Measurements from ENCODE around the gene TRAPPC12.
"Not testable (repeated sequence)": the region's sequence is repeated elsewhere in the genome, so short reads cannot be mapped to it uniquely, and the experiment has no call there.

Gene TRAPPC12

DNA sequence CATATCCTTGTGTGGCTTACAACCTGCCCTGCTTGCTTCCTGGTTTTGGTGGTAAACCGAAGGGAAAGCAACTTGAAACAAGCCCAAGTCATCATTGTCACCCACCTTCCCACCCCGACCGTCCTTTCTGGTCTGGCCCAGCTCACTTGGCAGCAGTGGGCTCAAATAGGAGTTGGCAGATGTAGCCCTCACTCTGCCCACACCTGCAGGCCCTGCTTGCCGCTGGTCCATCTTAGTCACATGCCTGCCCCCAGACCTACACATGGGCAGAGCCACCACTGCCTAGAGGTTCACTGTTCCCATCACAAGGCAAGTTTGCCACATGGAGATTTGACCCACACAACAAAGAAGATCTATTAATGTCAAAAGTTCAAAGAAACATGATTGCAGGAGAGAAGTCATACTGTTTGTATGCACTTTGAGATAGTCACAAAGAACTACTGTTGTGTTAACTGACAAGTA is 11.2 kb upstream of the TRAPPC12 start:
- Histone ChIP-seq H3K27me3 (ENCODE audit: control insufficient read depth, insufficient read depth, low read length) (no peaks in the 10 kb centered on the region), H3K4me1 (ENCODE audit: control insufficient read depth, insufficient read depth, low read length) (peaks cover 5% of the 10 kb centered on the region; the same call in 1 of the 2 replicates), H3K27ac (ENCODE audit: low read depth, low read length) (no peak overlapping the region), H3K9ac (ENCODE audit: low read length) (no peak overlapping the region), H3K4me3 (ENCODE audit: low read depth, low read length) (no peak overlapping the region), H3K9me3 (ENCODE audit: control insufficient read depth, insufficient read depth, low read depth, low read length) (peaks cover 8% of the 10 kb centered on the region; the same call in 1 of the 2 replicates), H3K36me3 (ENCODE audit: control insufficient read depth, insufficient read depth, low read length) (peaks cover 5% of the 10 kb centered on the region; the same call in 1 of the 2 replicates)

DNA sequence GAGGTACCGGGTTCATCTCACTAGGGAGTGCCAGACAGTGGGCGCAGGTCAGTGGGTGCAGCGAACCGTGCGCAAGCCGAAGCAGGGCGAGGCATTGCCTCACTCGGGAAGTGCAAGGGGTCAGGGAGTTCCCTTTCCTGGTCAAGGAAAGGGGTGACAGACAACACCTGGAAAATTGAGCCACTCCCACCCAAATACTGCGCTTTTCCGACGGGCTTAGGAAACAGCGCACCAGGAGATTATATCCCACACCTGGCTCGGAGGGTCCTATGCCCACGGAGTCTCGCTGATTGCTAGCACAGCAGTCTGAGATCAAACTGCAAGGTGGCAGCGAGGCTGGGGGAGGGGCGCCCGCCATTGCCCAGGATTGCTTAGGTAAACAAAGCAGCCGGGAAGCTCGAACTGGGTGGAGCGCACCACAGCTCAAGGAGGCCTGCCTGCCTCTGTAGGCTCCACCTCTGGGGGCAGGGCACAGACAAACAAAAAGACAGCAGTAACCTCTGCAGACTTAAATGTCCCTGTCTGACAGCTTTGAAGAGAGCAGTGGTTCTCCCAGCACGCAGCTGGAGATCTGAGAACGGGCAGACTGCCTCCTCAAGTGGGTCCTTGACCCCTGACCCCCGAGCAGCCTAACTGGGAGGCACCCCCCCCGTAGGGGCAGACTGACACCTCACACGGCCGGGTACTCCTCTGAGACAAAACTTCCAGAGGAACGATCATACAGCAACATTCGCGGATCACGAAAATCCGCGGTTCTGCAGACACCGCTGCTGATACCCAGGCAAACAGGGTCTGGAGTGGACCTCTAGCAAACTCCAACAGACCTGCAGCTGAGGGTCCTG is 9.9 kb upstream of the TRAPPC12 start:
- not testable (repeated sequence) for H3K4me3 ChIP-seq (ENCODE audit: low read depth, low read length); H3K4me1 ChIP-seq (ENCODE audit: control insufficient read depth, insufficient read depth, low read length); H3K27me3 ChIP-seq (ENCODE audit: control insufficient read depth, insufficient read depth, low read length); H3K27ac ChIP-seq (ENCODE audit: low read depth, low read length); H3K36me3 ChIP-seq (ENCODE audit: control insufficient read depth, insufficient read depth, low read length); H3K9me3 ChIP-seq (ENCODE audit: control insufficient read depth, insufficient read depth, low read depth, low read length); H3K9ac ChIP-seq (ENCODE audit: low read length)

DNA sequence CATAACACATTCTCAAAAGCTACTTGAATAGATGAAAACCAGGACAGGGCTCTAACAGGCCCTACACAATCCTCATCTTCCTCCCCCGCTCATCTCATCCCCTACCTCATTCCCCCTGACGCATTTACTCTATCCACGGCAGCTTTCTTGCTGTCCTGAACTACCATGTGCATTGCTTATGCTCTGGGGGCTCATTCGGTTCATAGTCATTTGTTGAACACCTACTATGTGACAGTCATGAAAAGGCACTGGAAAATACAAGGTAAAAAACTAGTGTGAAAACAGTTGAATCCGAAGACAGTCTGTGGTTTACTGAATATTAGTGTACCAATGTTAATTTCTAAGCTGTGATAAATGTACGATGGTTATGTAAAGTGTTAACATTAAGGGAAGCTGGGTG is 2.7 kb upstream of the TRAPPC12 start:
- Histone ChIP-seq H3K36me3 (ENCODE audit: control insufficient read depth, insufficient read depth, low read length) (peaks cover 8% of the 10 kb centered on the region), H3K4me1 (ENCODE audit: control insufficient read depth, insufficient read depth, low read length) (peaks cover 20% of the 10 kb centered on the region; the same call in 1 of the 2 replicates), H3K27me3 (ENCODE audit: control insufficient read depth, insufficient read depth, low read length) (no peaks in the 10 kb centered on the region), H3K27ac (ENCODE audit: low read depth, low read length) (no peak overlapping the region), H3K9me3 (ENCODE audit: control insufficient read depth, insufficient read depth, low read depth, low read length) (no peaks in the 10 kb centered on the region), H3K9ac (ENCODE audit: low read length) (no peak overlapping the region), H3K4me3 (ENCODE audit: low read depth, low read length) (peak overlapping the region; percentile 92)

- Histone ChIP-seq H3K27ac (ENCODE audit: low read depth, low read length) (peak overlapping the region; percentile 24; the same call in 1 of the 2 replicates), H3K36me3 (ENCODE audit: control insufficient read depth, insufficient read depth, low read length) (peaks cover 9% of the 10 kb centered on the region), H3K9ac (ENCODE audit: low read length) (peak overlapping the region; percentile 87), H3K4me3 (ENCODE audit: low read depth, low read length) (peak overlapping the region; percentile 92), H3K4me1 (ENCODE audit: control insufficient read depth, insufficient read depth, low read length) (peaks cover 20% of the 10 kb centered on the region; the same call in 1 of the 2 replicates), H3K9me3 (ENCODE audit: control insufficient read depth, insufficient read depth, low read depth, low read length) (no peaks in the 10 kb centered on the region), H3K27me3 (ENCODE audit: control insufficient read depth, insufficient read depth, low read length) (no peaks in the 10 kb centered on the region)
Observed at GRCh38 chr2:3377279-3377611, 2.2 kb upstream of the TRAPPC12 start.

DNA sequence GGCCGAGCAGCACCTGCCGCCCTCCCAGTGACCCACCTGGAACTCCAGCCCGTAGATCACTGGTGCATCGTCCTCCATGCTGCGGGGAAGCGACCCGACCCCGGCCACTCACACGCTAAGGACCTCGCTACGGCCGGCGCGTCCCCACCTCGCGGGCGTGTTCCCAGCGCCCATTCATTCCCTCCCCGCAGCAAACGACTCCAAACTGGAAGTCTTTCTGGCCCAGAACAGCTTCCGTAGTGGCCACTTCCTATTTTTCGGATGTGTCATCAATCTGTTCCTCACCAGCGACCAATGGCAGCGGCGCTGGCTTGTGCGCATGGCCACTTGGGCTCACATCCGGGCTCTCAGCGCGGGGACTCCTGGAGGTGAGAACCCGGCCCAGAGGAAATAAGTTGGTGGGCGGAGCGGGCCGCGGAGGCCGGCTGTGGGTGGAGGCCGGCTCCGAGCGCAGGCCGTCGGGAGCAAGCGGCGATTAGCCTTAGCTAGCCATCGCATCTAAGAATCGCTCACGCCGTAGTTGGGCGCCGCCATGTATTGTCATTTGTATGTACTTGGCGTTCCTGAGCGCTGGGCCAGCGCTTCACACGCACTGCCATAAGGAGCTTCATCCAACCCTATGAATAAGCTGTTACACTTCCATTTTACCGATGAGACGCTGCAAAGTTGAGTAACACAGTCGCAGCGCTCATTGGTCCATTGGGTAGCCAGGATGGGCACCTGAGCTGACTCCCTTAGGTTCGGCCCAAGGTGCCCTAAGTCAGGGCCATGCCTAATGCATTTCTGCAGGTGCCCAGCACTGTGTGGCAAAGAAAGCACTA is 1.7 kb upstream of the TRAPPC12 start, which contains the start of gene EIPR1:
EIPR1 (minus strand) TSS at position 207 of the 821 bp plus-strand sequence; CDS start at position 78, 129 bp downstream.
- H3K27ac ChIP-seq (ENCODE audit: low read depth, low read length), result peak within 1 kb of the TSS; percentile 74
- H3K9me3 ChIP-seq (ENCODE audit: control insufficient read depth, insufficient read depth, low read depth, low read length), result no peaks in the 10 kb centered on the region
- no peaks in the 10 kb centered on the region for H3K27me3 ChIP-seq (ENCODE audit: control insufficient read depth, insufficient read depth, low read length)
- peaks cover 20% of the 10 kb centered on the region; the same call in 1 of the 2 replicates for H3K4me1 ChIP-seq (ENCODE audit: control insufficient read depth, insufficient read depth, low read length)
- peaks cover 11% of the 10 kb centered on the region for H3K36me3 ChIP-seq (ENCODE audit: control insufficient read depth, insufficient read depth, low read length)
- H3K4me3 ChIP-seq (ENCODE audit: low read depth, low read length), result peak within 1 kb of the TSS; percentile 92
- peak within 1 kb of the TSS; percentile 87 for H3K9ac ChIP-seq (ENCODE audit: low read length)

- Histone ChIP-seq H3K36me3 (ENCODE audit: control insufficient read depth, insufficient read depth, low read length) (peaks cover 11% of the 10 kb centered on the region), H3K9me3 (ENCODE audit: control insufficient read depth, insufficient read depth, low read depth, low read length) (no peaks in the 10 kb centered on the region), H3K27ac (ENCODE audit: low read depth, low read length) (no peak overlapping the region), H3K9ac (ENCODE audit: low read length) (peak overlapping the region; percentile 23), H3K4me1 (ENCODE audit: control insufficient read depth, insufficient read depth, low read length) (peaks cover 20% of the 10 kb centered on the region; the same call in 1 of the 2 replicates), H3K27me3 (ENCODE audit: control insufficient read depth, insufficient read depth, low read length) (no peaks in the 10 kb centered on the region), H3K4me3 (ENCODE audit: low read depth, low read length) (peak overlapping the region; percentile 91)
Observed at GRCh38 chr2:3379339-3379646, 201 bp upstream of the TRAPPC12 start.

GRCh38 chr2:3386448-3386958 is 7.0 kb downstream of the TRAPPC12 start:
- Histone ChIP-seq H3K36me3 (ENCODE audit: control insufficient read depth, insufficient read depth, low read length) (peaks cover 43% of the 10 kb centered on the region), H3K9ac (ENCODE audit: low read length) (no peak overlapping the region), H3K9me3 (ENCODE audit: control insufficient read depth, insufficient read depth, low read depth, low read length) (no peaks in the 10 kb centered on the region), H3K4me1 (ENCODE audit: control insufficient read depth, insufficient read depth, low read length) (no peaks in the 10 kb centered on the region), H3K4me3 (ENCODE audit: low read depth, low read length) (no peak overlapping the region), H3K27me3 (ENCODE audit: control insufficient read depth, insufficient read depth, low read length) (no peaks in the 10 kb centered on the region), H3K27ac (ENCODE audit: low read depth, low read length) (no peak overlapping the region)

DNA sequence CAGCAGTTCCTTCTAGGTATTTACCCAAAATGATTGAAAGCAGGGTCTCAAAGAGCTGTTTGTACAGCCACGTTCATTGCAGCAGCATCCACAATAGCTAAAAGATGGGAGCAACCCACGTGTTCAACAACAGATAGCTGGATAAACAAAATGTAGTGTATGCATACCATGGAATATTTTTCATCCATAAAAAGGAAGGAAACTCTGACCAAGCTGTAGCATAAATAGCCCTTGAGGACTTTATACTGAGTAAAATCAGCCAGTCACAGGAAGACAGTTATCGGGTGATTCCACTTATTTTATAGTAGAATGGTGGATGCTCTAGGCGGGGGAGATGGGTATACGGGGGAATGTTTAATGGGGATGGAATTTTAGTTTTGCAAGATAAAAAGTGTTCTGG is 7.5 kb downstream of the TRAPPC12 start:
- H3K9me3 ChIP-seq (ENCODE audit: control insufficient read depth, insufficient read depth, low read depth, low read length), result no peaks in the 10 kb centered on the region
- H3K4me1 ChIP-seq (ENCODE audit: control insufficient read depth, insufficient read depth, low read length), result no peaks in the 10 kb centered on the region
- H3K9ac ChIP-seq (ENCODE audit: low read length), result no peak overlapping the region
- no peak overlapping the region for H3K4me3 ChIP-seq (ENCODE audit: low read depth, low read length)
- H3K27ac ChIP-seq (ENCODE audit: low read depth, low read length), result no peak overlapping the region
- H3K27me3 ChIP-seq (ENCODE audit: control insufficient read depth, insufficient read depth, low read length), result no peaks in the 10 kb centered on the region
- peaks cover 46% of the 10 kb centered on the region for H3K36me3 ChIP-seq (ENCODE audit: control insufficient read depth, insufficient read depth, low read length)

DNA sequence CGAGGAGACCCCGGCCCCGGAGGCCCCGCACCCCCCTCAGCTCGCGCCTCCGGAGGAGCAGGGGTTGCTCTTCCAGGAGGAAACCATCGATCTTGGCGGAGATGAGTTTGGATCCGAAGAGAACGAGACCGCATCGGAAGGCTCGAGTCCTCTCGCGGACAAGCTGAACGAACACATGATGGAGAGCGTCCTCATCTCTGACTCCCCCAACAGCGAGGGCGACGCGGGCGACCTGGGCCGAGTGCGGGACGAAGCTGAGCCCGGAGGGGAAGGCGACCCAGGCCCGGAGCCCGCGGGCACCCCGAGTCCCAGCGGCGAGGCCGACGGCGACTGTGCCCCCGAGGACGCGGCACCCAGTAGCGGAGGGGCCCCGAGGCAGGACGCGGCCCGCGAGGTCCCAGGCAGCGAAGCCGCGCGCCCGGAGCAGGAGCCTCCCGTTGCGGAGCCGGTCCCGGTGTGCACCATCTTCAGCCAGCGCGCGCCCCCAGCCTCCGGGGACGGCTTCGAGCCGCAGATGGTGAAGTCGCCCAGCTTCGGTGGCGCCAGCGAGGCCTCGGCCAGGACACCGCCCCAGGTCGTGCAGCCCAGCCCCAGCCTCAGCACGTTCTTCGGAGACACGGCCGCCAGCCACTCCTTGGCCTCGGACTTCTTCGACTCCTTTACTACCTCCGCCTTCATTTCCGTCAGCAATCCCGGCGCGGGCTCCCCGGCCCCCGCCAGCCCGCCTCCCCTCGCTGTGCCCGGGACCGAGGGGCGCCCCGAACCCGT is 8.3 kb downstream of the TRAPPC12 start:
- Histone ChIP-seq H3K9me3 (ENCODE audit: control insufficient read depth, insufficient read depth, low read depth, low read length) (no peaks in the 10 kb centered on the region), H3K9ac (ENCODE audit: low read length) (no peak overlapping the region), H3K36me3 (ENCODE audit: control insufficient read depth, insufficient read depth, low read length) (peaks cover 45% of the 10 kb centered on the region), H3K4me1 (ENCODE audit: control insufficient read depth, insufficient read depth, low read length) (no peaks in the 10 kb centered on the region), H3K4me3 (ENCODE audit: low read depth, low read length) (no peak overlapping the region), H3K27ac (ENCODE audit: low read depth, low read length) (no peak overlapping the region), H3K27me3 (ENCODE audit: control insufficient read depth, insufficient read depth, low read length) (no peaks in the 10 kb centered on the region)

GRCh38 chr2:3388412-3388738 is 8.9 kb downstream of the TRAPPC12 start:
- no peaks in the 10 kb centered on the region for H3K9me3 ChIP-seq (ENCODE audit: control insufficient read depth, insufficient read depth, low read depth, low read length)
- peaks cover 45% of the 10 kb centered on the region for H3K36me3 ChIP-seq (ENCODE audit: control insufficient read depth, insufficient read depth, low read length)
- H3K4me1 ChIP-seq (ENCODE audit: control insufficient read depth, insufficient read depth, low read length), result no peaks in the 10 kb centered on the region
- no peaks in the 10 kb centered on the region for H3K27me3 ChIP-seq (ENCODE audit: control insufficient read depth, insufficient read depth, low read length)
- H3K27ac ChIP-seq (ENCODE audit: low read depth, low read length), result no peak overlapping the region
- no peak overlapping the region for H3K9ac ChIP-seq (ENCODE audit: low read length)
- H3K4me3 ChIP-seq (ENCODE audit: low read depth, low read length), result no peak overlapping the region
